ENCODE measurements around the gene AUNIP.

DNA sequence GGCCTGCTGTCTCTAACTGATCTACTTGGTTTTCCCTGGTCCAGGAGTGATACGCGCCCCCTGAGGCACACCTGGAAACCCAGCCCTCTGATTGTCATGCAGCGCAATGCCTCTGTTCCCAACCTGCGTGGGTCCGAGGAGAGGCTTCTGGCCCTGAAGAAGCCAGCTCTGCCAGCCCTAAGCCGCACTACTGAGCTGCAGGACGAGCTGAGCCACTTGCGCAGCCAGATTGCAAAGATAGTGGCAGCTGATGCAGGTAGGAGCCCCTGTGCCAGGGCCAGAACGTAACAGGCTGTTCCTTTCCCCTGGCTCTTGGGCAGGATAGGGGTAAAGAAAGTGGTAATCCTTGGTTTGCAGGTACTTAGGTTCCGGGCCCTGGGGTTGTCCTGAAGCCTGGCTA, 32.7 kb downstream of the AUNIP start:
- TF ChIP-seq EZH2 (IDR thresholded peaks at IDR 0.05; ENCODE audit: insufficient read depth, poor library complexity, severe bottlenecking) (no peak), EZH2phosphoT487 (IDR thresholded peaks at IDR 0.05; ENCODE audit: insufficient read depth, low read depth) (no peak)

All from GM23248 (cell line).